ENCODE data around the gene NSUN3.

DNA sequence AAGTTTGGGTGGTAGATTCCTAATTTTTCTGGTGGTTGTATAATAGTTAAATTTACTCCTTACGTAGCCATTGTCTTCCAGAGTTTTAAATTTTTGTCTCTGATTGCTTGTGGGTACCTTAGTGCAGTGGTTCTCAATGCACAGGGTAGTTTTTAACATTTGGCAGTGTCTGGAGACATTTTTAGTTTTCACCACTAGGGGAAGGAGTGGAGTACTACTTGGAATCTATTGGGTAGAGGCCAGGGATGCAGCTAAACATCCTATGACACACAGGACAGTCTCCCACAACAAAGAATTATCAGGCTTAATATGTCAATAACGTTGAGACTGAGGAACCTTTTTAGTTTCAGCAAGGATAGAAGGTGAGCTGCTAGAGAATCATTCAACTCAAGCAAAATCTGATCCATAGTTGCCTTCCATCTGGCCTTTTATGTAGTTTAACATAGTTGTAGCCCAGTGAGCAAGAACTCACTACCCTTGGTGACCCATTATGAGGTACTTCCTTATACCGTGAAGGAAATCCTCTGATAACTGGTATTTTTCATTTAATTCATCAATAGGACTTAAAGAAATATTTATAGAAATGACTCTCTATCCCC, 25.9 kb upstream of the NSUN3 start:
- TF ChIP-seq, protein P1, sequence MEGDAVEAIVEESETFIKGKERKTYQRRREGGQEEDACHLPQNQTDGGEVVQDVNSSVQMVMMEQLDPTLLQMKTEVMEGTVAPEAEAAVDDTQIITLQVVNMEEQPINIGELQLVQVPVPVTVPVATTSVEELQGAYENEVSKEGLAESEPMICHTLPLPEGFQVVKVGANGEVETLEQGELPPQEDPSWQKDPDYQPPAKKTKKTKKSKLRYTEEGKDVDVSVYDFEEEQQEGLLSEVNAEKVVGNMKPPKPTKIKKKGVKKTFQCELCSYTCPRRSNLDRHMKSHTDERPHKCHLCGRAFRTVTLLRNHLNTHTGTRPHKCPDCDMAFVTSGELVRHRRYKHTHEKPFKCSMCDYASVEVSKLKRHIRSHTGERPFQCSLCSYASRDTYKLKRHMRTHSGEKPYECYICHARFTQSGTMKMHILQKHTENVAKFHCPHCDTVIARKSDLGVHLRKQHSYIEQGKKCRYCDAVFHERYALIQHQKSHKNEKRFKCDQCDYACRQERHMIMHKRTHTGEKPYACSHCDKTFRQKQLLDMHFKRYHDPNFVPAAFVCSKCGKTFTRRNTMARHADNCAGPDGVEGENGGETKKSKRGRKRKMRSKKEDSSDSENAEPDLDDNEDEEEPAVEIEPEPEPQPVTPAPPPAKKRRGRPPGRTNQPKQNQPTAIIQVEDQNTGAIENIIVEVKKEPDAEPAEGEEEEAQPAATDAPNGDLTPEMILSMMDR (IDR thresholded peaks at IDR 0.05) = peak; percentile 10 to 39 (median 17)
- TF ChIP-seq EP300 (IDR thresholded peaks at IDR 0.05) = no peak
